Stomach (tissue), 4 donors: ENCODE data around the gene TRMT10C.

Experiments used
- POLR2A ChIP-seq, 4 donors: fragments of 450-650 bp; IDR thresholded peaks; one replicate each; pipeline ENCODE4 v1.6.1; 2016; ENCODE audit warnings: antibody characterized with exemption in 4 of 4, control low read depth in 2 of 4, mild to moderate bottlenecking in 1 of 4, moderate library complexity in 1 of 4
- POLR2AphosphoS5 ChIP-seq, 3 donors: sonication (generic); formaldehyde crosslinking; IDR thresholded peaks; one replicate each; pipeline ENCODE4 v1.6.1; 2016; ENCODE audit warnings: antibody characterized with exemption in 3 of 3
- TF ChIP-seq, protein P1 (sequence below), 7 experiments: fragments of 450-650 bp in 4 of 7; fragments of 200-600 bp in 3 of 7; sonication (generic) in 3 of 7; IDR thresholded peaks; one replicate each; pipeline ENCODE4 v1.5.1; 2016 to 2019; ENCODE audit warnings: antibody characterized with exemption in 7 of 7, control low read depth in 2 of 7, mild to moderate bottlenecking in 1 of 7

DNA sequence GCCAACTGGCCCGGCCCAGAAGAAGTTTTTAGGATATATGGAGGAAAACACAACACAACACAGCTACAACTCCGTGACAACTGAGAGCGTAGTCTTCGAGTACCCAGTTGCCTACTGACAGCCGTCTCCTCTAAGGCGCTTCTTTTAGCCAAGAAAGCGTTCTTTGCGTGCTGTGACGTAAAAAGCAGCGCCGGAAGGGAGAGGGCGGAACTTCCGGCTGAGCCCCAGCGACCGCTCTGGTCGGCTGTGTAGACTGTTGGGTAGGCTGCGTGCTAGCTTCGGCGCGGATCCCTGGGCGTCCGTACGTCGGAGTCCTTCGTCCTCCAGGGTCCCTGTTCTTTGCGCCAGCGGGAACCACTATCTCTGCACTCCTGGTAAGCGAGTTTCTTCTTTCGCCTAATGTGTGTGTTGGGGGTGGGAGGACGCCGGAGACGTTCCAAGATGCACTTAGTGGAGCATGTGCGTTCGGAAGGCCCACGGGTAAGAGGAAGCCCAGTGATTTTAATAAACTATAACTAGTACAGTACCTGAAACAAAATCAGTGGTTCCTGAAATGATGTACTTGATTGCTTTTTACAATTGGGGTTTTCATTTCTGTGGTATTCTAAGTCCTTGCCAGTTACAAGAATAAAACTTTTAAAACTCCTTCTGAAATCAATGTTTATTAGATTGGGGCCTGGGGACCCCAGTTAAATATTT lies at the start of gene TRMT10C:
- TF ChIP-seq, protein P1, sequence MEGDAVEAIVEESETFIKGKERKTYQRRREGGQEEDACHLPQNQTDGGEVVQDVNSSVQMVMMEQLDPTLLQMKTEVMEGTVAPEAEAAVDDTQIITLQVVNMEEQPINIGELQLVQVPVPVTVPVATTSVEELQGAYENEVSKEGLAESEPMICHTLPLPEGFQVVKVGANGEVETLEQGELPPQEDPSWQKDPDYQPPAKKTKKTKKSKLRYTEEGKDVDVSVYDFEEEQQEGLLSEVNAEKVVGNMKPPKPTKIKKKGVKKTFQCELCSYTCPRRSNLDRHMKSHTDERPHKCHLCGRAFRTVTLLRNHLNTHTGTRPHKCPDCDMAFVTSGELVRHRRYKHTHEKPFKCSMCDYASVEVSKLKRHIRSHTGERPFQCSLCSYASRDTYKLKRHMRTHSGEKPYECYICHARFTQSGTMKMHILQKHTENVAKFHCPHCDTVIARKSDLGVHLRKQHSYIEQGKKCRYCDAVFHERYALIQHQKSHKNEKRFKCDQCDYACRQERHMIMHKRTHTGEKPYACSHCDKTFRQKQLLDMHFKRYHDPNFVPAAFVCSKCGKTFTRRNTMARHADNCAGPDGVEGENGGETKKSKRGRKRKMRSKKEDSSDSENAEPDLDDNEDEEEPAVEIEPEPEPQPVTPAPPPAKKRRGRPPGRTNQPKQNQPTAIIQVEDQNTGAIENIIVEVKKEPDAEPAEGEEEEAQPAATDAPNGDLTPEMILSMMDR (IDR thresholded peaks at IDR 0.05): no peak
- TF ChIP-seq POLR2A (IDR thresholded peaks at IDR 0.05) (peak in 2 of 4 donors; percentile 63 to 77), POLR2AphosphoS5 (IDR thresholded peaks at IDR 0.05) (peak; percentile 88 to 95 (median 94))
